ENCODE results near the gene C2orf81. TPM values are rescaled to one million over a fixed set of nuclear protein-coding genes. Genes with fewer than 3 reads are reported as not detected.

C2orf81 gene
- total and polyA plus RNA-seq, 4 donors: 0.08 to 0.44 (median 0.29) TPM

- H3K36me3 ChIP-seq (ENCODE audit: control insufficient read depth in 4 of 4, insufficient read depth in 3 of 4, low read depth in 1 of 4, low read length in 3 of 4): peaks cover 3 to 19% (median 9%) of the 10 kb centered on the region in 4 donors
- peak overlapping the region; percentile 85 to 94 (median 91) for H3K4me3 ChIP-seq (ENCODE audit: low read depth in 1 of 3, low read length in 3 of 3)
- DNase-seq (ENCODE audit: low spot score): no peak
- H3K9ac ChIP-seq (ENCODE audit: low read depth in 1 of 2, low read length in 2 of 2): peak overlapping the region; percentile 17 to 42
- TF ChIP-seq FOXA2 (IDR thresholded peaks at IDR 0.05) (no peak), EGR1 (IDR thresholded peaks at IDR 0.05; ENCODE audit: low read depth in 2 of 2) (no peak), REST (IDR thresholded peaks at IDR 0.05) (no peak), YY1 (IDR thresholded peaks at IDR 0.05) (no peak), FOXA1 (IDR thresholded peaks at IDR 0.05) (no peak), HNF4A (conservative IDR thresholded peaks at IDR 0.05) (no peak), JUND (IDR thresholded peaks at IDR 0.05) (no peak), TAF1 (conservative IDR thresholded peaks at IDR 0.05) (no peak), CTCF (IDR thresholded peaks at IDR 0.05; ENCODE audit: low read depth, low read length, missing input control) (no peak), ATF3 (IDR thresholded peaks at IDR 0.05) (no peak), RAD21 (IDR thresholded peaks at IDR 0.05) (no peak), HNF4G (IDR thresholded peaks at IDR 0.05) (no peak)
- peaks cover 3 to 16% (median 13%) of the 10 kb centered on the region in 4 donors for H3K4me1 ChIP-seq (ENCODE audit: control insufficient read depth in 4 of 4, insufficient read depth in 4 of 4, low read length in 3 of 4)
- peak overlapping the region; percentile 15 to 82 for H3K27ac ChIP-seq (ENCODE audit: low read depth in 1 of 2, low read length in 2 of 2)
- H3K27me3 ChIP-seq (ENCODE audit: control insufficient read depth in 4 of 4, insufficient read depth in 4 of 4, low read length in 3 of 4): no peaks in the 10 kb centered on the region
- H3K9me3 ChIP-seq (ENCODE audit: control insufficient read depth in 4 of 4, low read length in 3 of 4): no peaks in the 10 kb centered on the region
- 6% methylated on average over 13 of the region's 13 CpGs for WGBS
Measured at GRCh38 chr2:74464406-74464805, 43.0 kb upstream of the C2orf81 start.

- WGBS: 95% methylated on average over 4 of the region's 4 CpGs
- H3K4me1 ChIP-seq (ENCODE audit: control insufficient read depth in 4 of 4, insufficient read depth in 4 of 4, low read length in 3 of 4): peaks cover 4 to 25% (median 22%) of the 10 kb centered on the region in 4 donors
Measured at GRCh38 chr2:74462786-74463105, 41.3 kb upstream of the C2orf81 start.

More at GRCh38 chr2:74462786-74463105, 41.3 kb upstream of the C2orf81 start:
- H3K36me3 ChIP-seq (ENCODE audit: control insufficient read depth in 4 of 4, insufficient read depth in 3 of 4, low read depth in 1 of 4, low read length in 3 of 4): peaks cover 3 to 19% (median 9%) of the 10 kb centered on the region in 4 donors
- no peak overlapping the region for H3K9ac ChIP-seq (ENCODE audit: low read depth in 1 of 2, low read length in 2 of 2)
- H3K4me3 ChIP-seq (ENCODE audit: low read depth in 1 of 3, low read length in 3 of 3): no peak overlapping the region
- H3K27me3 ChIP-seq (ENCODE audit: control insufficient read depth in 4 of 4, insufficient read depth in 4 of 4, low read length in 3 of 4): no peaks in the 10 kb centered on the region
- H3K27ac ChIP-seq (ENCODE audit: low read depth in 1 of 2, low read length in 2 of 2): no peak overlapping the region
- no peak for TF ChIP-seq MAX (IDR thresholded peaks at IDR 0.05)
- TF ChIP-seq SP1 (IDR thresholded peaks at IDR 0.05): no peak
- TF ChIP-seq RAD21 (IDR thresholded peaks at IDR 0.05): no peak
- TF ChIP-seq GABPA (IDR thresholded peaks at IDR 0.05 in 1 of 2, conservative IDR thresholded peaks at IDR 0.05 in 1 of 2): no peak
- no peak for TF ChIP-seq CTCF (IDR thresholded peaks at IDR 0.05; ENCODE audit: low read depth, low read length, missing input control)
- no peak for TF ChIP-seq FOXA2 (IDR thresholded peaks at IDR 0.05)
- TF ChIP-seq TAF1 (conservative IDR thresholded peaks at IDR 0.05): no peak
- no peak for TF ChIP-seq HNF4A (conservative IDR thresholded peaks at IDR 0.05)
- no peak for TF ChIP-seq JUND (IDR thresholded peaks at IDR 0.05)
- no peak for TF ChIP-seq RXRA (IDR thresholded peaks at IDR 0.05)
- H3K9me3 ChIP-seq (ENCODE audit: control insufficient read depth in 4 of 4, low read length in 3 of 4): no peaks in the 10 kb centered on the region
- no peak for DNase-seq (ENCODE audit: low spot score)

Data from liver (tissue), 9 donors.